ENCODE measurements around the gene XDH. TPM values are rescaled to one million over a fixed set of nuclear protein-coding genes. Genes with fewer than 3 reads are reported as not detected.

XDH gene
- total RNA-seq, 1 experiment from 2014 or later, result 0.91 TPM

DNA sequence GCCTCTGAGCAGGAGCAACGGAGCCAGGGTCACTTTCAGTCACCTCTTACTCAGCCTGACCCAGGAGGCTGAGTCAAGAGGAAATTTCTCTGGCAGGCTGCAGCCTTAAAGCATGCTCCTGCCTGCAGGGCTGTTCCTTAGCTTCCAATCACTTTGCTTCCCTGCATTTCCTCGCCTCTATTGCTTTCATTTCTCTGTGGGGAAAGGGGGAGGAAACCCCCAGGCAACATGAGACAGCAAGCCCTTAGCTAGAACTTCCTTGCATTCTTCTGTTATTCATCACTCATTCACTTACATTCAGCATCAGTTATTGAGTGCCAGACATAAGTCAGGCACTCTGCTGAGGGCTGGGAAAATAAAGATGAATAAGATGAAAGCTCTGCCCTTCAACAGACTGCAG, 13.0 kb downstream of the XDH start:
- Histone ChIP-seq H3K27ac (ENCODE audit: low read length) (peak overlapping the region; percentile 70), H3K9me2 (replicated peaks; ENCODE audit: low read length) (no peaks in the 10 kb centered on the region), H2AFZ (ENCODE audit: low read length) (no peak overlapping the region), H3K4me2 (ENCODE audit: low read length) (peak overlapping the region; percentile 31), H3K9me3 (ENCODE audit: low read length) (no peaks in the 10 kb centered on the region), H4K20me1 (ENCODE audit: low read length) (no peaks in the 10 kb centered on the region), H3K79me2 (ENCODE audit: low read length) (no peaks in the 10 kb centered on the region), H3F3A (ENCODE audit: low read length, unreplicated experiment) (no peaks in the 10 kb centered on the region), H3K4me3 (ENCODE audit: low read length) (no peak overlapping the region), H3K4me1 (ENCODE audit: insufficient read depth, low read length) (peaks cover 38% of the 10 kb centered on the region), H3K36me3 (ENCODE audit: low read depth, low read length) (no peaks in the 10 kb centered on the region), H3K9ac (ENCODE audit: low read length) (no peak overlapping the region), H3K27me3 (ENCODE audit: low read length) (no peaks in the 10 kb centered on the region)
- ChIA-PET CTCF (no interaction called here), POLR2A (ENCODE audit: unreplicated experiment) (interaction anchor here (0.5 kb wide), 2 partner anchors 19 to 29 kb away, joined by 4 to 7 read pairs; no protein-coding TSS in a partner anchor)
- DNase-seq (peak; percentile 96), ATAC-seq (peak; percentile 90)
- BruUV-seq (replicated peaks), result no TSS peak
- TF ChIP-seq EZH2 (IDR thresholded peaks at IDR 0.05; ENCODE audit: low read length, unreplicated experiment), result no peak
- no peak for TF ChIP-seq EZH2phosphoT487 (IDR thresholded peaks at IDR 0.05; ENCODE audit: borderline replicate concordance, low read length)
- TF ChIP-seq, protein P1, sequence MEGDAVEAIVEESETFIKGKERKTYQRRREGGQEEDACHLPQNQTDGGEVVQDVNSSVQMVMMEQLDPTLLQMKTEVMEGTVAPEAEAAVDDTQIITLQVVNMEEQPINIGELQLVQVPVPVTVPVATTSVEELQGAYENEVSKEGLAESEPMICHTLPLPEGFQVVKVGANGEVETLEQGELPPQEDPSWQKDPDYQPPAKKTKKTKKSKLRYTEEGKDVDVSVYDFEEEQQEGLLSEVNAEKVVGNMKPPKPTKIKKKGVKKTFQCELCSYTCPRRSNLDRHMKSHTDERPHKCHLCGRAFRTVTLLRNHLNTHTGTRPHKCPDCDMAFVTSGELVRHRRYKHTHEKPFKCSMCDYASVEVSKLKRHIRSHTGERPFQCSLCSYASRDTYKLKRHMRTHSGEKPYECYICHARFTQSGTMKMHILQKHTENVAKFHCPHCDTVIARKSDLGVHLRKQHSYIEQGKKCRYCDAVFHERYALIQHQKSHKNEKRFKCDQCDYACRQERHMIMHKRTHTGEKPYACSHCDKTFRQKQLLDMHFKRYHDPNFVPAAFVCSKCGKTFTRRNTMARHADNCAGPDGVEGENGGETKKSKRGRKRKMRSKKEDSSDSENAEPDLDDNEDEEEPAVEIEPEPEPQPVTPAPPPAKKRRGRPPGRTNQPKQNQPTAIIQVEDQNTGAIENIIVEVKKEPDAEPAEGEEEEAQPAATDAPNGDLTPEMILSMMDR (conservative IDR thresholded peaks at IDR 0.05; ENCODE audit: low read depth, low read length), result no peak
- intact Hi-C loops (cut with micrococcal nuclease), result no loop called here

DNA sequence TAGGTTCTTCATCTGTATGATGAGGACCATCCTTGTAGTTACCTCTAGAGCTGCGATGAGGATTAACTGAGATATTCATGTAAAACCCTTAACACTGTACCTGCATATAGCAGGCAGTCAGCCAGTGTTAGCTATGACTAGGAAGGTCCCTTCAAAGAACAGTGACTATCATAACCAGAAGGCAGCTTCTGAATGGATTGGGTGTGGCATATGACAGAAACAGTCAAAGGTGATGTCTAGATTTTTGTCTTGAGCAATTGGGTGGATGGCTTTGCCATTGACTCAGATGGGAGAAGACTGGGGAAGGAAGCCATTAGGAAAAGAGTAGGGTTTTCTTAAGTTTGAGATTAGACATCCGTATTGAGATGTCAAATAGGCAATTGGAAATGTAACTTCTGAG, 15.7 kb downstream of the XDH start:
- H3K9me2 ChIP-seq (replicated peaks; ENCODE audit: low read length), result no peaks in the 10 kb centered on the region
- ChIA-PET CTCF (no interaction called here), POLR2A (ENCODE audit: unreplicated experiment) (no interaction called here)
- H3K36me3 ChIP-seq (ENCODE audit: low read depth, low read length), result no peaks in the 10 kb centered on the region
- intact Hi-C loops (cut with micrococcal nuclease), result no loop called here
- BruUV-seq (replicated peaks), result no TSS peak
- no peak for TF ChIP-seq EZH2phosphoT487 (IDR thresholded peaks at IDR 0.05; ENCODE audit: borderline replicate concordance, low read length)
- H3F3A ChIP-seq (ENCODE audit: low read length, unreplicated experiment), result no peaks in the 10 kb centered on the region
- no peaks in the 10 kb centered on the region for H4K20me1 ChIP-seq (ENCODE audit: low read length)
- no peak overlapping the region for H3K27ac ChIP-seq (ENCODE audit: low read length)
- H3K79me2 ChIP-seq (ENCODE audit: low read length), result no peaks in the 10 kb centered on the region
- DNase-seq (peak; percentile 22), ATAC-seq (no peak)
- no peak overlapping the region for H3K4me3 ChIP-seq (ENCODE audit: low read length)
- H2AFZ ChIP-seq (ENCODE audit: low read length), result no peak overlapping the region
- no peak overlapping the region for H3K4me2 ChIP-seq (ENCODE audit: low read length)
- no peaks in the 10 kb centered on the region for H3K9me3 ChIP-seq (ENCODE audit: low read length)
- peaks cover 23% of the 10 kb centered on the region for H3K4me1 ChIP-seq (ENCODE audit: insufficient read depth, low read length)
- H3K9ac ChIP-seq (ENCODE audit: low read length), result no peak overlapping the region
- H3K27me3 ChIP-seq (ENCODE audit: low read length), result no peaks in the 10 kb centered on the region

DNA sequence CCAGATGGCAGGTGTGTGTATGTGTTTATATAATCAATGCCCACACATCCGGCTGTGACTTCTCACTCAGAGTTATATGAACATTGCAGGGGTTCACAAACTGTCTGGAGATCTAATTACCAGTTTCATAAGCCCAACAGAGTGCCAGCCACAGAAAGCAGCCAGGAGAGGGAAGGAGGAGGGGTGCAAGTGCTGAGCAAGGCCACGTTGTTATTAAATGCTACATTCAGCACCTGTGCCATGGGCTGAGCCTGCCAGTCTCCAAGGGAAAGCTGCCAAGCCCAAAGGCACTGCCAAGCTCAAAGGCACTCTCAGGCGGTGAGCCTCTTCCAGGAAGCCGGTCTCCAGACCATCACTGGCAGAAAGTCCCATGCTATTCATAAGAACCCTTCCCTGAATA, 17.4 kb downstream of the XDH start:
- H3K9ac ChIP-seq (ENCODE audit: low read length), result no peak overlapping the region
- BruUV-seq (replicated peaks), result no TSS peak
- no peak overlapping the region for H3K4me3 ChIP-seq (ENCODE audit: low read length)
- DNase-seq (no peak), ATAC-seq (no peak)
- H3K4me2 ChIP-seq (ENCODE audit: low read length), result no peak overlapping the region
- no peak overlapping the region for H3K27ac ChIP-seq (ENCODE audit: low read length)
- intact Hi-C loops (cut with micrococcal nuclease), result no loop called here
- no peaks in the 10 kb centered on the region for H3K9me3 ChIP-seq (ENCODE audit: low read length)
- no peaks in the 10 kb centered on the region for H3K36me3 ChIP-seq (ENCODE audit: low read depth, low read length)
- TF ChIP-seq, protein P1 (conservative IDR thresholded peaks at IDR 0.05; ENCODE audit: low read depth, low read length), result no peak
- TF ChIP-seq EZH2phosphoT487 (IDR thresholded peaks at IDR 0.05; ENCODE audit: borderline replicate concordance, low read length), result no peak
- TF ChIP-seq EZH2 (IDR thresholded peaks at IDR 0.05; ENCODE audit: low read length, unreplicated experiment), result no peak
- POLR2A ChIA-PET (ENCODE audit: unreplicated experiment), result no interaction called here
- no peaks in the 10 kb centered on the region for H3K9me2 ChIP-seq (replicated peaks; ENCODE audit: low read length)
- CTCF ChIA-PET, result no interaction called here
- H3K27me3 ChIP-seq (ENCODE audit: low read length), result no peaks in the 10 kb centered on the region
- no peaks in the 10 kb centered on the region for H4K20me1 ChIP-seq (ENCODE audit: low read length)
- H3F3A ChIP-seq (ENCODE audit: low read length, unreplicated experiment), result no peaks in the 10 kb centered on the region
- no peak overlapping the region for H2AFZ ChIP-seq (ENCODE audit: low read length)
- no peaks in the 10 kb centered on the region for H3K79me2 ChIP-seq (ENCODE audit: low read length)
- H3K4me1 ChIP-seq (ENCODE audit: insufficient read depth, low read length), result peaks cover 14% of the 10 kb centered on the region
